Measurements from ENCODE around the gene SPC24.
"Not testable (repeated sequence)": the region's sequence is repeated elsewhere in the genome, so short reads cannot be mapped to it uniquely, and the experiment has no call there.

SPC24 gene

DNA sequence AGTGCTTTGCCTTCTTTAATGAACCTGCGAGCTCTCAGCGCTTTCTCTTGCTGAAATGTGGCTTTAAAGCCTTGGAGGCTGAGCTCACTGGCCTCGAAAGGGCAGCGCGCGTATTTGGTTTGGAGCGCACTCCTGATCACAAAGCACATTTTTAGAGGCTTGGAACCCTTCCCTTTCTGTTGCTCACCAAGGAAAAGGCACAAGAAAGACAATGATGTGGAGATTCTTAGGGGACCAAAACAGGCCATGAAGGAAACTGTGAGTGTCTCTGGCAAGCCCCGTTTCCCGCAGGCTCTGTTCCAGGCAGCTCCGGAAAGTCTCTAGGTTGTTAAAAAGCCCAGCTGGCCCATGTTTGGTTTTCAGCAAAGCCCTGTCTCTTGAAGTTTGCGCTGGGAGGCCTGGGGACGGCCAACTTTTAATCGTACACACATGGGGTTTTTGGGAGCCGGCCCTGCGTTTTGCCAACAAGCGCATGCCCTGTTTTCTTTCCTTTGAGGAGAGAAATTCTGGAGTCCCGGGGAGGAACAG is 9.4 kb upstream of the SPC24 start:
- peak; percentile 88 for DNase-seq (ENCODE audit: low read depth)
- TF ChIP-seq, protein P1, sequence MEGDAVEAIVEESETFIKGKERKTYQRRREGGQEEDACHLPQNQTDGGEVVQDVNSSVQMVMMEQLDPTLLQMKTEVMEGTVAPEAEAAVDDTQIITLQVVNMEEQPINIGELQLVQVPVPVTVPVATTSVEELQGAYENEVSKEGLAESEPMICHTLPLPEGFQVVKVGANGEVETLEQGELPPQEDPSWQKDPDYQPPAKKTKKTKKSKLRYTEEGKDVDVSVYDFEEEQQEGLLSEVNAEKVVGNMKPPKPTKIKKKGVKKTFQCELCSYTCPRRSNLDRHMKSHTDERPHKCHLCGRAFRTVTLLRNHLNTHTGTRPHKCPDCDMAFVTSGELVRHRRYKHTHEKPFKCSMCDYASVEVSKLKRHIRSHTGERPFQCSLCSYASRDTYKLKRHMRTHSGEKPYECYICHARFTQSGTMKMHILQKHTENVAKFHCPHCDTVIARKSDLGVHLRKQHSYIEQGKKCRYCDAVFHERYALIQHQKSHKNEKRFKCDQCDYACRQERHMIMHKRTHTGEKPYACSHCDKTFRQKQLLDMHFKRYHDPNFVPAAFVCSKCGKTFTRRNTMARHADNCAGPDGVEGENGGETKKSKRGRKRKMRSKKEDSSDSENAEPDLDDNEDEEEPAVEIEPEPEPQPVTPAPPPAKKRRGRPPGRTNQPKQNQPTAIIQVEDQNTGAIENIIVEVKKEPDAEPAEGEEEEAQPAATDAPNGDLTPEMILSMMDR (IDR thresholded peaks at IDR 0.05; ENCODE audit: control insufficient read depth, insufficient read depth, low read depth, low read length, missing control alignments) = no peak
- H3K4me3 ChIP-seq (ENCODE audit: control insufficient read depth, low read depth, low read length) = no peak overlapping the region

DNA sequence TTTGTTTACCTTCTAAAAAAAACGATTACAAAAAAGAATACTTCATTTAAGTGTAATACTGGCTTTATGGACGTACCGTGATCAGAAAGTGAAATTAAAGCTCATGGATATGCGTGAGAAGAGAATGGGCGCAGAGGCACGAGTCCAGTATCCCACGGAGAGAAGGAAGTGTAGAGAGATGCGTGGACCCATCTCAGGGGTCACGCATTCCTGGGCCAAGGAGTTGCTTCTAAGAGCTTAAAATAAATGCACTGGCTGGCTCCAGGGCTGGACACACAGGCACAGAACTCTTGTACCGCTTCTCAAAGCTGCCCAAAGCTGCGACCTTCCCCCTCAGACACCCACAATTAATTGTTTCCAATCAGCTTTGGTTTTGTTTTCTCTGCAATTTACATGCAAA is 8.7 kb upstream of the SPC24 start:
- H3K4me3 ChIP-seq (ENCODE audit: control insufficient read depth, low read depth, low read length) = no peak overlapping the region
- DNase-seq (ENCODE audit: low read depth) = no peak
- TF ChIP-seq, protein P1 (IDR thresholded peaks at IDR 0.05; ENCODE audit: control insufficient read depth, insufficient read depth, low read depth, low read length, missing control alignments) = no peak

DNA sequence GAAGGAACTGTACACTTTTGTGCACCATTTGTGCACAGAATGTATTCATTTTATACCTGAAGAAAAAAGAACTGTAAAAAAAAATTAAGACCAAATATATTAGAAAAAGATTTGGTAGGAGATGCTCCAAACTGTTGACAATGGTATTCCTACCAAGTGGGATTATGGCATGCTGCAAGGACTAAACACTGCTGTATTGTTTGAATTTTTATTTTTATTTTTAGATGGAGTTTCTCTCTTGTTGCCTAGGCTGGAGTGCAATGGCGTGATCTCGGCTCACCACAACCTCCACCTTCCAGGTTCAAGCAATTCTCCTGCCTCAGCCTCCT is 4.8 kb upstream of the SPC24 start:
- DNase-seq (ENCODE audit: low read depth); H3K4me3 ChIP-seq (ENCODE audit: control insufficient read depth, low read depth, low read length): not testable (repeated sequence)

DNA sequence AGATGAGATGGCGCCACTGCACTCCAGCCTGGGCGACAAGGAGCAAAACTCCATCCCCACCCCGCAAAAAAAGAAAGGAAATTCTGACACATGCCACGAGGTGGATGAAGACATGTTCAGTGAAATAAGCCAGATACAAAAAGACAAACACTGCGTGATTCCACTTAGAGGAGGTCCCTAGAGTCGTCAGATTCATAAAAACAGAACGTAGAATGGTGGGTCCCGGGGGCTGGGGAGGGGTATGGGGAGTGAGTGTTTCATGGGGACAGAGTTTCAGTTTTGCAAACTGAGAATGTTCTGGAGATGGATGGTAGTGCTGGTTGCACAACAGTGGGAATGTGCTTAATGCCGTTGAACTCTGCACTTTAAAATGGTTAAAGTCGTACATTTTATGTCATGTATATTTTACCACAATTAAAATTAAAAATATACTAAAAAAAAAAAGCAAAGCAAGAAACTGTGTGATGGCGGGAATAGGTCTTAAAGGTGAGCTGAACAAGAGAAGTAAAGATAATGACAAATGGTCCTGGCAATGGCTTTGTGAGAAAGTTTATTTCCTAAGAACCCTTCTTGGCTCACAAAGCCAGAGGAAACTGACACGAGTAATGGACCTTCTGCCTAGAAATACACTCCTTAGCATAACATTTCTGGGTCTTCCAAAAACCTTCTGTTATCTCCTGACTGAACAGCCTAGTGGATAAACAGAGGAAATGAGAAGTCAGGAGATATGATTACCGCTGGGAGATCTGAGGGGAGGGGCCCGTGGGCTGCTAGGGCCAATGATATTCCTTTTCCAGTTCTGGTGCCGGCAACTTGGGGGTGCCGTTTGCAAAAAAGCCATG is 4.2 kb upstream of the SPC24 start:
- no peak overlapping the region for H3K4me3 ChIP-seq (ENCODE audit: control insufficient read depth, low read depth, low read length)
- no peak for DNase-seq (ENCODE audit: low read depth)

DNA sequence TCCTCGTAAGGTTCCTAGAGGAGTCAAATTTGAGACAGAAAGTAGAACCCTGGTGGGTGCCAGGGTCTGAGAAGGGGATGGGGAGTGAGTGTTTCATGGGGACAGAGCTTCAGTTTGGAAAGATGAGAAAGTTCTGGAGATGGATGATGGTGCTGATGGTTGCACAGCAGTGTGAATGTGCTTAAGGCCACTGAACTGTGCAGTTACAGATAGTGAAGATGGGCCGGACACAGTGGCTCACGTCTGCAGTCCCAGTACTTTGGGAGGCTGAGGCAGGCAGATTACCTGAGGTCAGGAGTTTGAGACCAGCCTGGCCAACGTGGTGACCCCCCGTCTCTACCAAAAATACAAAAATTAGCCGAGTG is 917 bp downstream of the SPC24 start:
- peak overlapping the region; percentile 62 for H3K4me3 ChIP-seq (ENCODE audit: control insufficient read depth, low read depth, low read length)
- TF ChIP-seq, protein P1 (IDR thresholded peaks at IDR 0.05; ENCODE audit: control insufficient read depth, insufficient read depth, low read depth, low read length, missing control alignments) = no peak

More for the DNA sequence above, 4.2 kb upstream of the SPC24 start:
- TF ChIP-seq, protein P1 (IDR thresholded peaks at IDR 0.05; ENCODE audit: control insufficient read depth, insufficient read depth, low read depth, low read length, missing control alignments) = no peak

DNA sequence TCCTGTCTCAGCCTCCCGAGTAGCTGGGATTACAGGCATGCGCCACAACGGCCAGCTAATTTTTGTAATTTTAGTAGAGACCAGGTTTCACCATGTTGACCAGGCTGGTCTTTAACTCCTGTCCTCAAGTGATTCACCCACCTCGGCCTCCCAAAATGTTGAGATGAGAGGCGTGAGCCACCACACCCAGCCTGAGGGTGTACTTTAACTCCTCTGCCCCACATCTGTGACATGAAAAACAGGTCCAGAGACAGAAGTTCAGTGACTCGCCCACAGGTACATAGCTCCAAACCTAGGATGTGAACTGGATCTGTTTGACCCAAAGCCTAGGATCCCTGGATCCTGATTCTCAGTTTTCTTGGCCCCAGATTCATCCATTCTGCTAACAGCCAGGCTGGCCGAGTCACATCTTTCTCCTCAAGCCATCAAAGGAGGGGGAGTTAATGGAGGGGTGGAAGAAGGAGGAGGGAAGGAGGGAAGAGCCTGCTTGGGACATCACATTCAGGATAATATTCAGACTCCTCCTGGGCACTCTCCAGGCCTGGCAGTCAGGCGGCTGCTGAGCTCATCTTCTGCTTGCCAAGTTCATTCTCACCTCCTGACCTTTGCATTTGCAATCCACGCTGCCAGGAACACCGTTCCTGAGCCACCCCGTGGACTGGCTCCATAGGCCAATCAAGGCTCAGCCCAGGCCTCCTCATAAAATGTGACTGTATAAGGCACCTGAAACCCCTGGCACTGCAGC is 3.1 kb downstream of the SPC24 start:
- no peak overlapping the region for H3K4me3 ChIP-seq (ENCODE audit: control insufficient read depth, low read depth, low read length)
- TF ChIP-seq, protein P1 (IDR thresholded peaks at IDR 0.05; ENCODE audit: control insufficient read depth, insufficient read depth, low read depth, low read length, missing control alignments) = no peak
- no peak for DNase-seq (ENCODE audit: low read depth)

More for the DNA sequence above, 917 bp downstream of the SPC24 start:
- DNase-seq (ENCODE audit: low read depth) = no peak

DNA sequence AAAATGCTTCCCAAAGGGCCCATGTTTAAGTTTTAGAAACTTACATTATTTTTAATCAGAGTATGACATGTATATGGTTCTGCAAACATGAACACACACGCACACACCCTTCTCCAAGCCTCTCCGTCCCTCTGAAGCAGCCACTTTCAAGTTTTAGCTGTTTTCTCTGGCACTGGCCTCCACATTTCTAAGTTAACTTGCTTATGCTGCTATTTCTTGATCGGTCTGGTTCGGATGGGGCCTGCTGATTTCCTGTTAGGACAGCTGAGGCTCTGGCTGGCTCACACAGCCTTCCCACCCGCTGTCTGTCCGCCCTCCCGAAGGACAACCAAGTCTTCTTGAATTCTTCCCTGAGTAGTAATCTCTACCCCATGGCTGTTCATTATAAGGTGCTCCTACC is 4.4 kb downstream of the SPC24 start:
- no peak overlapping the region for H3K4me3 ChIP-seq (ENCODE audit: control insufficient read depth, low read depth, low read length)
- DNase-seq (ENCODE audit: low read depth) = no peak
- TF ChIP-seq, protein P1 (IDR thresholded peaks at IDR 0.05; ENCODE audit: control insufficient read depth, insufficient read depth, low read depth, low read length, missing control alignments) = no peak

Data from AG09309 (cell line).